Stimulated activated CD4-positive, alpha-beta T cell treated with anti-CD3 and anti-CD28 coated beads, Interleukin-2, amount 100 ng/mL, for 24 hours (primary cell): ENCODE results near the gene MYH3.
"Not testable (repeated sequence)": the region's sequence is repeated elsewhere in the genome, so short reads cannot be mapped to it uniquely, and the experiment has no call there.

ENCODE experiments used
- DNase-seq, 2 donors: peaks; one replicate each; pipeline ENCODE4 v3.0.0-alpha.2; 2020

The MYH3 gene

DNA sequence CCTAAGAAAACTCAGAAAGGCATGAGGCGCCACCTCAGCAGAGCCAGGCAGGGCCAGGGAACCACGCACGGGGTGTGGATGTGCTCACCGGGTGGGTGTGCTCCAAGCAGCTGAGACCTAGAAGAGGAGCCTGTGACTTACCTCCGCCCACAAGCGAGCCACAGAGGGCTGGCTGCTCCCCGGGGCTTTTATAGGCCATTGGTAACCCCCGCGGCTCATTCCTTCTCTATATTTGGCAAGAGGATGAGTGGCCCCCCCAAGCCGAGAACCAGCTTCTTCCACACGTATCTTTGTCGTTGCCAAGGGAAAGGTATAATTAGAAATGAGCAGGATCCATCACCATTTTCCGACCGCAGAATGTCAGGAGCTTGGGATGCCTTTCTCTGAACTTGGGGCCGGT is at the start of gene MYH3:
TSS of gene MYH3 (minus strand) at position 162 of the 400 bp plus-strand sequence. CDS start 2,245 bp downstream, outside the sequence.
- no peak for DNase-seq

DNA sequence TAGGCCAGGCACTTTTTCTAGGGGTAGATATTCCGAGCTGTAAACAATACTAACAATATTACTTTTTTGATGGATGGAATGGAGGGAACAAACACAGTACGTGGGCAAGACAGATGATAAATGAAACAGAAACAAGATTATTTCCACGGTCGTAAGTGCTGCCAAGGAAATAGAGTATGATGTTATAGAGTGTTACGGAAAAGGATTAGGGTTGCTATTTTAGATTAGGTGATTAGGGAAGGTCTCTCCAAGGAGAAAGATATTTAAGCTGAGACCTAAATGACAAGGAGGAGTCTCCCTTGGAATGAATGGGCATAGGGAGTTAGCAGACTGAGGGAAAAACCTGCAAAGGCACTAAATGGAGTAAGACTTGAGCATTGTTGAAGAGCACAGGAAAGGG is 48.6 kb upstream of the MYH3 start:
- no peak for DNase-seq

DNA sequence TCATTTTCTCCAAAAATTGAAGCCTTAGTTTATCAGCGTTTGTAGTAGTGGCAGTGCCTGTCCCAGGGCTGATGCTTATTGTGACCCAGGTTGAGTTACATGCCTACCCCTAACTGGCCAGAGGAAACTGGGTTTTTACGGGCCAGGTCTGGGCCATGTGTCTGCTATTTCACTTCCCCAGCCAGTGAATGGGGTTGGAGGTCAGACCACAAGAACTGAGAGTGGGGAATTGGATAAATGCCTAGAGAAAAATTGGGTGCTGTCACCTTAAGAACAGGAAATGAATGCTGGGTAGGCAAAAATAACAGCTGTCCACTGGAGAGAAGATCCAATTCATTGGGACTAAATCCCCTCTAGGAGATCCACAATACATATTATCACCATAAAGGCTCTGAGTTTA is 45.5 kb upstream of the MYH3 start:
- DNase-seq, result no peak

DNA sequence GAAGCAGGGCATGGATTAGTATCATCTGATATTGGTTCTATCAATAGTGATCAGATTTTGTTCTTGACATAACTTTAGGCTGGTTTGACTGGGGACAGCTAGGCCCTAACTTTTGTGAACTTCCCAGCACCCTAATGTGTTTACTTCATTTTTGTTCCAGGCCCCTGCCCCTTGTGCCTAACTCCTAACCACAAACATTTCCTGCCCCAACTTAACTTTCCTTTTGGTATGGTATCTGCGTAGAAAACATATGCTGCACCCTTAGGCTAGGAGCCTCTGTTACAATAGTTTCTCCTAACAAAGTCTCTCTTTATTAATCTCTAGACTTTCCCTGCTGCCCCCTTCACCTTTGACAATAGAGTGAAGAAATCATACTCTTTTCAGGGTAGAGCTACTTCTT is 42.7 kb upstream of the MYH3 start:
- no peak for DNase-seq

DNA sequence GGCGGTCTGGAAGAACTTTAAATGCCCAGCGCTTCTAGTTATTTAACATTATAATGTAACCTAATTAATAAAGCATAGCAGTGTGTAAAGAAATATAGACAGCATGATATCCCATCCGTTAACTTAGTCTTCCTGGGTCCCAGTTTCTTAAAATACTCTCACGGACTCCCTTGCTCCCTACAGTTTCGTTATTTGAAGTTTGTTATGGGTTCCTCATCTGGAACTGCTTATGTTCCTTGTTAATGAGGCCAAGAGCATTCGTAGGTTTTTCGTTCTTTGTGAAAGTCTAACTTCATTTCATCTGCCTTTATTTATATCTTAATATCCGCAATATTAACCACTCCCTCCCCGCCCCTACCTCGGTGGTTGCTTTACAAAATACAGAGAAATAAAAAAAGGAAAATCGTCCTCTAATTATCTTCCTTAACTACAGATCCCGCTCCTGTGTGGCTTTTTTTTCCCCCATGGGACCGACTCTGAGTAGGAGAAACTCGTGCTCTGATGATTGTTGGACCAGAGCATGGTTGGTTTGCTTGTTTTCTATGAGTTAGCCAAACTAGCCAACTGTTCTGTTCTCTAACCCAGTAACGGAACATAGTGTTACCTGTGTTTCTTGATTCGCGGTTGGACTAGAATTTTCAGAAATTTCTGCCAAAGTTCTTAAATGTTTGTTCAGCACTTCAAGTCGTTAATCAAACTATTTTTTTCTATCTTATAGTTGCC is 41.1 kb upstream of the MYH3 start:
- no peak for DNase-seq

DNA sequence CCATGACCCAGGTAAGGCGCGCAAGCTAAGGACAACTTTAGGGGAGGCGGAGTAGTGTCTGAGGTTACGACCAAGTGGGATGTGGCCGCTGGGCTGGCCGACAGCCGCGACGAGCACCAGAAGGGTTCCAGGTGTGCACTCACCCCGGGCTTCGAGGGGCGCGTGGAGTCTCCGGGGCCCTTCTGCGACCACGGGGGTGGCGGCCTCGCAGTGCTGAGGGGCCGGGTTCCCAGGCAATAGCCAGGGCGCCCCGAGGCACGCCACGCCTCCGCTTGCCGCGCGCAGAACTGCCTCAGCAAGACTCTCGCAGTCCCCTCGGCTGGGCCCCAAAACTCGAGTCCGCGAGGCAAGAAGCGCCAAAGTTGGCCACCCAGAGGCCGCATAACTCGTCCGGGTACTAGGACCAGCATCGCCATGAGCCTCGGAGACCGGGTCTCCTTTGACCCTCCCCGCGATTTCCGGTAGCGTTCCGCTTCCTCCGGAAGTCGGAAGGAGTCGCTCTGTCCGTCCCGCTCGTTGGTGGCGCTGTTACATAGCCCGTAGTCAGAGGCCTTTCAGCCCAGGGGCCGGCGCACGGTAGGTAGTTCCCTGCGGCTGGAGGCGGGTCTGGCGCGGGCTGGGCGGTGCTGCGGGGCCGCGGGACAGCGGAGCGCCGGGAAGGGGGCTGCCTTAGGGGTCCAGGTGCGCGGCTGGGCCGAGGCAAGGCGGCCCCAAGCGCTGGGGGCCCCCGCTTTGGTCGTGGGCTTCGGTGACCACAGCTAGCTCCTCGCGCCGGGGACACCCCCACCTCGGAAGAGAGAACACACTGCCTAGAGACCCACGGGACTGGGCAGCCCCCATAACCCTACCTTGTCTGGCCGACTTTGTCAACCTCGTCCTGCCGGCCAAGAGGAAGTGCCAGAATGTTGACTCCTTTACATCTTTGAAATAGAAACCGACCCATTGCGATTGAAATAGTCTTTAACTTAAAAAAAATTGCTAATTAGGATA is 40.3 kb upstream of the MYH3 start, which contains the start of the genes ADPRM and SCO1:
TSS of gene ADPRM (plus strand) at position 503 of the 990 bp plus-strand sequence. CDS start 7,333 bp downstream, outside the sequence.
TSS of gene SCO1 (minus strand) at position 442 of the 990 bp plus-strand sequence. CDS start at position 416, 26 bp downstream.
- DNase-seq, result peak; percentile 91 to 92

- not testable (repeated sequence) for DNase-seq
Measured at GRCh38 chr17:10695875-10696407, 38.8 kb upstream of the MYH3 start.

DNA sequence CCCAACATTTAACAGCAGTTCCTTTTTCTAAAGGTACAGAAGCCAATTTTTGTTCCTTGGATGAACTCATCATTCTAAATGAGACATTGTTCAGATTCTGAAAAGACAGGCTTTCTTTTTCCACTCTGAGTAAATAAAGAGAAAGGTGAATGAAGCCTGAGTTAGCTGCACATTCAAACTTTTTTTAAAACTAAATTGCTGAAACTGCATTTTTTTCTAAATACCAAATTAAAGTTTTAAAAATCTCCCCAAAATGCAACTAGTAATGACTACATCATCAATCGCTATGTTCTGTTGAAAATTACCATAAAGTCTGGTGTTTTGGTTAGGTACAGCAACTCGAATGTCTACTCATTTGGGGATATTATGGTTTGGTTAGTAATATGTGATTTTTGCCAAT is 30.4 kb upstream of the MYH3 start:
- DNase-seq, result no peak

GRCh38 chr17:10683853-10684252 is 26.7 kb upstream of the MYH3 start:
- DNase-seq, result no peak

GRCh38 chr17:10681866-10682446 is 24.8 kb upstream of the MYH3 start:
- DNase-seq, result no peak

DNA sequence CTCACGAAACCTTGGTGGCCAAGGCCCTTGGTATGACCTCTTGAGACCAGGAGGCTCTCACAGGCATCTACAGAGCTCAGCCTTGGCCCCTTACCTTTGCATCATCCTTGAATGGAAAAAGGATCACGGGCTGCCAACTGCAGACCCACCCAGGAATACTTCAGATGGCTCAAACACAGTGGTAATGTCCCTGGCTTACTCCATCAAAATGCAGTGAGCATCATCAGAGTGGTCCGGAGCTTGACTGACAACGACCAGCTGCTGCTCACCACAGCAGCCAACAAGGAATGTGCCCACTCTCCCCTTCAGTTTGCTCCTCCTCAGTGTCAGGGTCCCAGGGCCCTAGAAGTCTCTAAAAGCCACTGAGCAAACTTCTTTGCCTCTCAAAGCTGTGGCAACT is 17.6 kb upstream of the MYH3 start:
- no peak for DNase-seq

- no peak for DNase-seq
Measured at GRCh38 chr17:10673312-10673711, 16.2 kb upstream of the MYH3 start.

DNA sequence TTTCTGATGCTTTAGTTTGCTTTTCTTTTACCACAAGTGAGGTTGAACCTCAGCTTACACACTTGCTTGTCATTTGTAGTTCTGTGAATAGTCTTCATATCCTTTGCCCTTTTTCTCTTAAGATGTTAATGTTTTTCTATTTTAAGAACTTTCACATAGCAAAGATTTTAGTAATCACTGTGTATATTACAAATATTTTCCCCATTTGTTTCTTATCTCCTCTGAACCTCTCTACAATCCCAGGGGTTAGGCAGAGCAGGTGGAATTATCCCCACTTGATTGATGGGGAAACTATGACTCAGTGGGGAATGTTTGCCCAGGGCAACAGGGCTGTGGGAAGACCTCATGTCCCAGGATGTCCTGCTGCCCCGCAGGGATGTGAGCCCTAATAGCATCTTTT is 11.7 kb upstream of the MYH3 start:
- DNase-seq, result no peak

- DNase-seq, result no peak
Measured at GRCh38 chr17:10666906-10667305, 9.8 kb upstream of the MYH3 start.

DNA sequence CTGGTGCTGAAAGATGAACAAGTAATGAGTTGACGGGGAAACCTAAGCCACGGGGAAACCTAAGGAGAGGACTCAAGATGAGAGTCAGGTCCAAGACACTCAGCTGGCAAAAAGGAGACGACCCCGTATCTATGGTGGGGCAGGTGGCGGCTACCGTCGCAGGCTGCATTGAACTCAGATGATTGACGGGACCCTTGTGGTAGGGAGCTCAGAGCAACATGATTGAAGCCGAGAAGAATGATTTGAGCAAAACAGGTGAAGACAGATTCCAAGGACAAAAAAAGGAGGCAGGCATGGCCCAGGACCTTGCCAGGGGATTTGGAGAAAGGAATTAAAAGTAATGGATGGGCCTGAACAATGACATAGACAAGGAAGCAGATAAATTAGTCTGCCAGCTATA is 7.5 kb upstream of the MYH3 start:
- no peak for DNase-seq

GRCh38 chr17:10663231-10663630 is 6.1 kb upstream of the MYH3 start:
- DNase-seq, result no peak

- DNase-seq, result no peak
Measured at GRCh38 chr17:10661437-10661836, 4.3 kb upstream of the MYH3 start.

- DNase-seq, result no peak
Measured at GRCh38 chr17:10657879-10658278, 770 bp upstream of the MYH3 start.

DNA sequence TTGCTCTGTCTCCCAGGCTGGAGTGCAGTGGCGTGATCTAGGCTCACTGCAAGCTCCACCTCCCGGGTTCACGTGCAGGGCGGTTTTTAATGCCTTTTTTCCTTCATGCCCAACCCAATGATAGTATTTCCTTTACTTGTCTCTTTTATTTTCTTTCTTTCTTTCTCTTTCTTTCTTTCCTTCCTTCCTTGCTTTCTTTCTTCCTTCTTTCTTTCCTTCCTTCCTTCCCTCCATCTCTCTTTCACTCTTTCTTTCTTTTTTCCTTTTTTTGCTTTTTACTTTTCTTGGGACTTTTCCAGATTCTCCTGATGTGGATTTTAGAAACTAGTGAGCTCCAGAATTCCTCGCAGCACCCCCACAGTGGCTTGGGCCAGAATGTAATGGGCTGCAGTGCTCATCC is 3.1 kb downstream of the MYH3 start:
- no peak for DNase-seq

GRCh38 chr17:10652984-10653659 is 4.0 kb downstream of the MYH3 start:
- DNase-seq, result peak in 1 of 2 donors; percentile 15

DNA sequence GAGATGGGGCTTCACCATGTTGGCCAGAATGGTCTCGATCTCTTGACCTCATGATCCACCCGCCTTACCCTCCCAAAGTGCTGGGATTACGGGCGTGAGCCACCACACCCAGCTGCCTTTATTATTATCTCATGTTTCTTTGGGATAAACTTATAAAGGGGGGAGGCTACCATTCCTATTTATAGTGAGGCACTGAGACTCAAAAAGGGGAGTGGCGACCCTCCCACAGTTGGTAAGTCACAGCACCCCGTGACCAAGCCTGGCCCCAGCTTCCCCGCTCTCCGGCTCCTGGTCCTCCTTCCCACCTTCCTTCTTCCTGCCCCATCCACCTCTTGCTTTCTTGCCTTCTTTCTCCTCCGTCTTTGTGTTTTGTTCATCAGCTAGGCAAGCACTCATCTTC is 5.2 kb downstream of the MYH3 start:
- DNase-seq, result no peak

DNA sequence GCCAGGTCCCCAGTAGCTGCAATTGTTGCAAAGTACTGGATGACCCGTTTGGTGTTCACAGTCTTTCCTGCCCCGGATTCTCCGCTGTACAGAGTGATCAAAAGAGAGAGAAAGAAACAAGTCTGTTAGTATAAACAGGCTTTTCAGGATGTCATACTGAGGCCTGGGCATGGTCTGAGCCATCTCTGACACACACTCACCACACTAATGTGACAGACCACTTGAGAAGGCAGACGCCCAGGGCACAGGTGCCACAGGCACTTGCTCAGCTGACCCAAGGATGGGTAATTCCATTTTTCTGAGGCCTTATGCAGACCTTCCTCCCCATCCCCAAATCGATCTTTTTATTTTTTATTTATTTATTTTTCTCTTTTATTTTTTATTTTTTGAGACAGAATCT is 7.5 kb downstream of the MYH3 start:
- no peak for DNase-seq
